GM23338 (cell line): ENCODE results near the gene ZBTB49. TPM values are rescaled to one million over a fixed set of nuclear protein-coding genes. Genes with fewer than 3 reads are reported as not detected.

Source experiments
- ATAC-seq: fragments of 200-7000 bp; cut with Tn5 transposase; 3 replicates; pipeline ENCODE4 v1.9.1; 2020
- DNase-seq: peaks from one replicate; pipeline ENCODE4 v3.0.0-alpha.2; 2015; ENCODE audit warnings: low spot score
- H2AFZ ChIP-seq: fragments of 200-600 bp; sonication (generic); 2 replicates; pipeline ENCODE4 v1.8.0; 2016; ENCODE audit warnings: antibody characterized with exemption, mild to moderate bottlenecking, moderate library complexity
- H3F3A ChIP-seq: fragments of 200-600 bp; sonication (generic); replicated peaks from 2 replicates; pipeline ENCODE4 v1.8.0; 2017; ENCODE audit warnings: antibody characterized with exemption, mixed run types, low read depth
- H3K27ac ChIP-seq: fragments of 200-600 bp; sonication (generic); 2 replicates; pipeline ENCODE4 v1.6.1; 2016; ENCODE audit warnings: low read depth
- H3K27me3 ChIP-seq: fragments of 200-600 bp; sonication (generic); 2 replicates; pipeline ENCODE4 v1.8.0; 2016; ENCODE audit warnings: mild to moderate bottlenecking, mixed run types, moderate library complexity; ENCODE audit not compliant: insufficient read depth
- H3K36me3 ChIP-seq: fragments of 200-600 bp; sonication (generic); 2 replicates; pipeline ENCODE4 v1.8.0; 2016; ENCODE audit warnings: mild to moderate bottlenecking; ENCODE audit not compliant: insufficient read depth
- H3K4me1 ChIP-seq: fragments of 200-600 bp; sonication (generic); 2 replicates; pipeline ENCODE4 v1.8.0; 2016; ENCODE audit warnings: mild to moderate bottlenecking, moderate library complexity; ENCODE audit not compliant: insufficient read depth
- H3K4me2 ChIP-seq: fragments of 200-600 bp; sonication (generic); 2 replicates; pipeline ENCODE4 v1.7.1; 2017; ENCODE audit warnings: mixed run types
- H3K4me3 ChIP-seq: fragments of 200-600 bp; sonication (generic); 2 replicates; pipeline ENCODE4 v1.6.1; 2016; ENCODE audit warnings: mixed run types
- H3K79me2 ChIP-seq: fragments of 200-600 bp; sonication (generic); replicated peaks from 2 replicates; pipeline ENCODE4 v1.8.0; 2017; ENCODE audit warnings: mild to moderate bottlenecking; ENCODE audit not compliant: insufficient read depth
- H3K9me2 ChIP-seq: fragments of 200-600 bp; sonication (generic); 2 replicates; pipeline ENCODE4 v1.8.0; 2017; ENCODE audit not compliant: insufficient read depth
- H4K20me1 ChIP-seq: fragments of 200-600 bp; sonication (generic); replicated peaks from 2 replicates; pipeline ENCODE4 v1.8.0; 2017; ENCODE audit warnings: mild to moderate bottlenecking; ENCODE audit not compliant: insufficient read depth
- H3K27ac Mint-ChIP-seq: 2 replicates; pipeline ENCODE4 v1.8.0; 2020; ENCODE audit warnings: inconsistent platforms, mild to moderate bottlenecking, moderate library complexity, mixed read lengths
- H3K27me3 Mint-ChIP-seq: 3 replicates; pipeline ENCODE4 v1.8.0; 2022; ENCODE audit warnings: low read depth, mild to moderate bottlenecking, moderate library complexity, mixed read lengths, inconsistent platforms; ENCODE audit not compliant: insufficient read depth, poor library complexity
- H3K36me3 Mint-ChIP-seq: 3 replicates; pipeline ENCODE4 v1.8.0; 2021; ENCODE audit warnings: low read depth, mild to moderate bottlenecking, inconsistent platforms, moderate library complexity, mixed read lengths
- H3K4me1 Mint-ChIP-seq: 3 replicates; pipeline ENCODE4 v1.8.0; 2020; ENCODE audit warnings: mild to moderate bottlenecking, inconsistent platforms, mixed read lengths
- H3K4me3 Mint-ChIP-seq: 3 replicates; pipeline ENCODE4 v1.8.0; 2021; ENCODE audit warnings: moderate library complexity, mild to moderate bottlenecking, inconsistent platforms, mixed read lengths
- H3K9me3 Mint-ChIP-seq: 3 replicates; pipeline ENCODE4 v1.8.0; 2020; ENCODE audit warnings: moderate library complexity, mild to moderate bottlenecking, inconsistent platforms, mixed read lengths
- CREB1 ChIP-seq: fragments of 250-450 bp; sonication (Bioruptor Pico); IDR thresholded peaks from 2 replicates; pipeline ENCODE4 v1.5.0; 2020; ENCODE audit warnings: low read depth, mild to moderate bottlenecking, moderate library complexity
- EZH2 ChIP-seq: fragments of 200-600 bp; sonication (generic); IDR thresholded peaks from one replicate; pipeline ENCODE4 v1.8.0; 2017; ENCODE audit warnings: antibody characterized with exemption, mild to moderate bottlenecking, low read depth; ENCODE audit not compliant: unreplicated experiment
- EZH2phosphoT487 ChIP-seq: fragments of 200-600 bp; sonication (generic); IDR thresholded peaks from one replicate; pipeline ENCODE4 v1.8.1; 2018; ENCODE audit warnings: antibody characterized with exemption; ENCODE audit not compliant: unreplicated experiment
- JUNB ChIP-seq: IDR thresholded peaks from one replicate; pipeline ENCODE4 v1.6.1; 2016; ENCODE audit warnings: antibody characterized with exemption; ENCODE audit not compliant: unreplicated experiment
- NANOG ChIP-seq: IDR thresholded peaks from 2 replicates; pipeline ENCODE4 v1.6.1; 2016; ENCODE audit warnings: antibody characterized with exemption, borderline replicate concordance
- POLR2AphosphoS5 ChIP-seq: IDR thresholded peaks from 2 replicates; pipeline ENCODE4 v1.6.1; 2016; ENCODE audit warnings: antibody characterized with exemption, low read depth
- ZNF114 ChIP-seq: fragments of 250-450 bp; sonication (Bioruptor Pico); IDR thresholded peaks from 2 replicates; pipeline ENCODE4 v1.5.0; 2020; ENCODE audit warnings: mild to moderate bottlenecking, moderate library complexity
- ZNF331 ChIP-seq: fragments of 250-450 bp; sonication (Bioruptor Pico); IDR thresholded peaks from 2 replicates; pipeline ENCODE4 v1.5.0; 2020; ENCODE audit warnings: low read depth, mild to moderate bottlenecking, moderate library complexity
- polyA plus RNA-seq: library from polyadenylated mRNA; unstranded; fragments of >200 nt; fragmentation: Nextera tagmentation; extraction: Ambion mirVana; gene quantifications from 2 replicates; pipeline ENCODE4 v1.2.1, GENCODE V29; 2016
- total RNA-seq: library from RNA; depleted of rRNA; stranded (reverse); fragments of >200 nt; shearing (Covaris generic); gene quantifications from 2 replicates; pipeline ENCODE4 v1.2.3, GENCODE V29; 2014
- TF ChIP-seq, protein P1 (sequence below): fragments of 250-450 bp; sonication (Bioruptor Pico); IDR thresholded peaks from 2 replicates; pipeline ENCODE4 v1.5.0; 2020; ENCODE audit warnings: mild to moderate bottlenecking, moderate library complexity
- TF ChIP-seq, protein P2 (sequence below): IDR thresholded peaks from one replicate; pipeline ENCODE4 v1.6.1; 2018; ENCODE audit warnings: antibody characterized with exemption; ENCODE audit not compliant: unreplicated experiment
- TF ChIP-seq, protein P3 (sequence below): IDR thresholded peaks from 2 replicates; pipeline ENCODE4 v1.6.1; 2016; ENCODE audit warnings: antibody characterized with exemption
- TF ChIP-seq, protein P4 (sequence below), 2 experiments: fragments of 200-600 bp in 1 of 2; sonication (generic) in 1 of 2; conservative IDR thresholded peaks; 2 replicates each; pipeline versions ENCODE4 v1.5.1 to v1.6.1; 2016 to 2017; ENCODE audit warnings: antibody characterized with exemption in 2 of 2, low read depth in 2 of 2, mild to moderate bottlenecking in 2 of 2, moderate library complexity in 1 of 2

Gene ZBTB49
- total and polyA plus RNA-seq, 2 experiments from 2014 or later: 4.1 to 6.0 TPM

DNA sequence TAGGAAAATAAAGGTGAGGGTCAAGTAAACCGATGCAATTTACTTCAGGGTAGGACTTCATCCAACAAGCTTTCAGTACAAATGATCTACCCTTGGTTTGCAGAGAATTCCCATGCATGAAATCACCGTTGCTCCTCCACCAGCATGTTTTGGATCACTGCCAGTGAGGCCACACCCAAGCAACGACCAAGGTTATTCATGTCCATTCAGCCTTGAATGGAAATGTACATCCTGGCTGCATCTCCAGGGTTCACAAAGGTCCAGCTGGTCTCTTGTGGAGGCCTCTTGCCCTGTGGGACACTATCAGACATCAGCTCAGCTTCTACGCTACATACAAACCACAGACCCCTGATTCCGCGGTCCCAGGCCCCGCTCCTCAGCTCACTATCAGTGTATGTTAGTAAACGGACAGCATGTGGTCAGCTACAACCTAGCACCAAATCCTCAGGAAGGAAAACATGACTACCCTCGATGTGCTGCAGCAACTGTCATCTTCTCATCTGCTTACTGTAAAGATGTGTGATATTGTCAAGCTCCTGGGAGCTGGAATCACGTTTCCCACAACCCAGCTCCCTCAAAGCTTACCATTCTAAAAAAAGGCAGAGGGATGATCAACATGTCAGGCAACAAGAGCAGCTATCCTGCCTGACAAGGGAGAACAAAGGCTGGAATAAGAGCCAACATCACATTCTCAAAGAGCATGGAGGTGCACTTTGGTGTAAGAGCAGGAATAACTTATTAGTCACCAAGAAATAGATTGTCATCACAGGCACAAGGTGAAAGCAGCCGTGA is 5.0 kb upstream of the ZBTB49 start:
- H3K27ac Mint-ChIP-seq: no peak overlapping the region
- Histone ChIP-seq H3K79me2 (peaks cover 57% of the 10 kb centered on the region), H4K20me1 (peaks cover 32% of the 10 kb centered on the region), H3K27ac (no peak overlapping the region), H3F3A (no peaks in the 10 kb centered on the region), H3K4me2 (no peak overlapping the region), H3K9me2 (no peaks in the 10 kb centered on the region), H2AFZ (no peak overlapping the region), H3K4me1 (peaks cover 10% of the 10 kb centered on the region), H3K4me3 (no peak overlapping the region), H3K36me3 (peaks cover 51% of the 10 kb centered on the region), H3K27me3 (no peaks in the 10 kb centered on the region)
- H3K36me3 Mint-ChIP-seq: peaks cover 62% of the 10 kb centered on the region
- no peak overlapping the region for H3K4me3 Mint-ChIP-seq
- no peaks in the 10 kb centered on the region for H3K9me3 Mint-ChIP-seq
- H3K4me1 Mint-ChIP-seq: peaks cover 12% of the 10 kb centered on the region
- ATAC-seq: no peak
- TF ChIP-seq, protein P1, sequence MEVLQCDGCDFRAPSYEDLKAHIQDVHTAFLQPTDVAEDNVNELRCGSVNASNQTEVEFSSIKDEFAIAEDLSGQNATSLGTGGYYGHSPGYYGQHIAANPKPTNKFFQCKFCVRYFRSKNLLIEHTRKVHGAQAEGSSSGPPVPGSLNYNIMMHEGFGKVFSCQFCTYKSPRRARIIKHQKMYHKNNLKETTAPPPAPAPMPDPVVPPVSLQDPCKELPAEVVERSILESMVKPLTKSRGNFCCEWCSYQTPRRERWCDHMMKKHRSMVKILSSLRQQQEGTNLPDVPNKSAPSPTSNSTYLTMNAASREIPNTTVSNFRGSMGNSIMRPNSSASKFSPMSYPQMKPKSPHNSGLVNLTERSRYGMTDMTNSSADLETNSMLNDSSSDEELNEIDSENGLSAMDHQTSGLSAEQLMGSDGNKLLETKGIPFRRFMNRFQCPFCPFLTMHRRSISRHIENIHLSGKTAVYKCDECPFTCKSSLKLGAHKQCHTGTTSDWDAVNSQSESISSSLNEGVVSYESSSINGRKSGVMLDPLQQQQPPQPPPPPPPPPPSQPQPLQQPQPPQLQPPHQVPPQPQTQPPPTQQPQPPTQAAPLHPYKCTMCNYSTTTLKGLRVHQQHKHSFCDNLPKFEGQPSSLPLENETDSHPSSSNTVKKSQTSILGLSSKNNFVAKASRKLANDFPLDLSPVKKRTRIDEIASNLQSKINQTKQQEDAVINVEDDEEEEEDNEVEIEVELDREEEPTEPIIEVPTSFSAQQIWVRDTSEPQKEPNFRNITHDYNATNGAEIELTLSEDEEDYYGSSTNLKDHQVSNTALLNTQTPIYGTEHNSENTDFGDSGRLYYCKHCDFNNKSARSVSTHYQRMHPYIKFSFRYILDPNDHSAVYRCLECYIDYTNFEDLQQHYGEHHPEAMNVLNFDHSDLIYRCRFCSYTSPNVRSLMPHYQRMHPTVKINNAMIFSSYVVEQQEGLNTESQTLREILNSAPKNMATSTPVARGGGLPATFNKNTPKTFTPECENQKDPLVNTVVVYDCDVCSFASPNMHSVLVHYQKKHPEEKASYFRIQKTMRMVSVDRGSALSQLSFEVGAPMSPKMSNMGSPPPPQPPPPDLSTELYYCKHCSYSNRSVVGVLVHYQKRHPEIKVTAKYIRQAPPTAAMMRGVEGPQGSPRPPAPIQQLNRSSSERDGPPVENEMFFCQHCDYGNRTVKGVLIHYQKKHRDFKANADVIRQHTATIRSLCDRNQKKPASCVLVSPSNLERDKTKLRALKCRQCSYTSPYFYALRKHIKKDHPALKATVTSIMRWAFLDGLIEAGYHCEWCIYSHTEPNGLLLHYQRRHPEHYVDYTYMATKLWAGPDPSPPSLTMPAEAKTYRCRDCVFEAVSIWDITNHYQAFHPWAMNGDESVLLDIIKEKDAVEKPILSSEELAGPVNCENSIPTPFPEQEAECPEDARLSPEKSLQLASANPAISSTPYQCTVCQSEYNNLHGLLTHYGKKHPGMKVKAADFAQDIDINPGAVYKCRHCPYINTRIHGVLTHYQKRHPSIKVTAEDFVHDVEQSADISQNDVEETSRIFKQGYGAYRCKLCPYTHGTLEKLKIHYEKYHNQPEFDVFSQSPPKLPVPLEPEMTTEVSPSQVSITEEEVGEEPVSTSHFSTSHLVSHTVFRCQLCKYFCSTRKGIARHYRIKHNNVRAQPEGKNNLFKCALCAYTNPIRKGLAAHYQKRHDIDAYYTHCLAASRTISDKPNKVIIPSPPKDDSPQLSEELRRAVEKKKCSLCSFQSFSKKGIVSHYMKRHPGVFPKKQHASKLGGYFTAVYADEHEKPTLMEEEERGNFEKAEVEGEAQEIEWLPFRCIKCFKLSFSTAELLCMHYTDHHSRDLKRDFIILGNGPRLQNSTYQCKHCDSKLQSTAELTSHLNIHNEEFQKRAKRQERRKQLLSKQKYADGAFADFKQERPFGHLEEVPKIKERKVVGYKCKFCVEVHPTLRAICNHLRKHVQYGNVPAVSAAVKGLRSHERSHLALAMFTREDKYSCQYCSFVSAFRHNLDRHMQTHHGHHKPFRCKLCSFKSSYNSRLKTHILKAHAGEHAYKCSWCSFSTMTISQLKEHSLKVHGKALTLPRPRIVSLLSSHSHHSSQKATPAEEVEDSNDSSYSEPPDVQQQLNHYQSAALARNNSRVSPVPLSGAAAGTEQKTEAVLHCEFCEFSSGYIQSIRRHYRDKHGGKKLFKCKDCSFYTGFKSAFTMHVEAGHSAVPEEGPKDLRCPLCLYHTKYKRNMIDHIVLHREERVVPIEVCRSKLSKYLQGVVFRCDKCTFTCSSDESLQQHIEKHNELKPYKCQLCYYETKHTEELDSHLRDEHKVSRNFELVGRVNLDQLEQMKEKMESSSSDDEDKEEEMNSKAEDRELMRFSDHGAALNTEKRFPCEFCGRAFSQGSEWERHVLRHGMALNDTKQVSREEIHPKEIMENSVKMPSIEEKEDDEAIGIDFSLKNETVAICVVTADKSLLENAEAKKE: no peak
- TF ChIP-seq, protein P2, sequence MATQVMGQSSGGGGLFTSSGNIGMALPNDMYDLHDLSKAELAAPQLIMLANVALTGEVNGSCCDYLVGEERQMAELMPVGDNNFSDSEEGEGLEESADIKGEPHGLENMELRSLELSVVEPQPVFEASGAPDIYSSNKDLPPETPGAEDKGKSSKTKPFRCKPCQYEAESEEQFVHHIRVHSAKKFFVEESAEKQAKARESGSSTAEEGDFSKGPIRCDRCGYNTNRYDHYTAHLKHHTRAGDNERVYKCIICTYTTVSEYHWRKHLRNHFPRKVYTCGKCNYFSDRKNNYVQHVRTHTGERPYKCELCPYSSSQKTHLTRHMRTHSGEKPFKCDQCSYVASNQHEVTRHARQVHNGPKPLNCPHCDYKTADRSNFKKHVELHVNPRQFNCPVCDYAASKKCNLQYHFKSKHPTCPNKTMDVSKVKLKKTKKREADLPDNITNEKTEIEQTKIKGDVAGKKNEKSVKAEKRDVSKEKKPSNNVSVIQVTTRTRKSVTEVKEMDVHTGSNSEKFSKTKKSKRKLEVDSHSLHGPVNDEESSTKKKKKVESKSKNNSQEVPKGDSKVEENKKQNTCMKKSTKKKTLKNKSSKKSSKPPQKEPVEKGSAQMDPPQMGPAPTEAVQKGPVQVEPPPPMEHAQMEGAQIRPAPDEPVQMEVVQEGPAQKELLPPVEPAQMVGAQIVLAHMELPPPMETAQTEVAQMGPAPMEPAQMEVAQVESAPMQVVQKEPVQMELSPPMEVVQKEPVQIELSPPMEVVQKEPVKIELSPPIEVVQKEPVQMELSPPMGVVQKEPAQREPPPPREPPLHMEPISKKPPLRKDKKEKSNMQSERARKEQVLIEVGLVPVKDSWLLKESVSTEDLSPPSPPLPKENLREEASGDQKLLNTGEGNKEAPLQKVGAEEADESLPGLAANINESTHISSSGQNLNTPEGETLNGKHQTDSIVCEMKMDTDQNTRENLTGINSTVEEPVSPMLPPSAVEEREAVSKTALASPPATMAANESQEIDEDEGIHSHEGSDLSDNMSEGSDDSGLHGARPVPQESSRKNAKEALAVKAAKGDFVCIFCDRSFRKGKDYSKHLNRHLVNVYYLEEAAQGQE: no peak
- TF ChIP-seq JUNB (no peak), CREB1 (CRISPR knock-in tag) (no peak), NANOG (no peak), ZNF114 (CRISPR knock-in tag) (no peak), POLR2AphosphoS5 (no peak), ZNF331 (CRISPR knock-in tag) (no peak), EZH2phosphoT487 (no peak), EZH2 (no peak)
- TF ChIP-seq, protein P3, sequence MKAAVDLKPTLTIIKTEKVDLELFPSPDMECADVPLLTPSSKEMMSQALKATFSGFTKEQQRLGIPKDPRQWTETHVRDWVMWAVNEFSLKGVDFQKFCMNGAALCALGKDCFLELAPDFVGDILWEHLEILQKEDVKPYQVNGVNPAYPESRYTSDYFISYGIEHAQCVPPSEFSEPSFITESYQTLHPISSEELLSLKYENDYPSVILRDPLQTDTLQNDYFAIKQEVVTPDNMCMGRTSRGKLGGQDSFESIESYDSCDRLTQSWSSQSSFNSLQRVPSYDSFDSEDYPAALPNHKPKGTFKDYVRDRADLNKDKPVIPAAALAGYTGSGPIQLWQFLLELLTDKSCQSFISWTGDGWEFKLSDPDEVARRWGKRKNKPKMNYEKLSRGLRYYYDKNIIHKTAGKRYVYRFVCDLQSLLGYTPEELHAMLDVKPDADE: no peak
- TF ChIP-seq, protein P4, sequence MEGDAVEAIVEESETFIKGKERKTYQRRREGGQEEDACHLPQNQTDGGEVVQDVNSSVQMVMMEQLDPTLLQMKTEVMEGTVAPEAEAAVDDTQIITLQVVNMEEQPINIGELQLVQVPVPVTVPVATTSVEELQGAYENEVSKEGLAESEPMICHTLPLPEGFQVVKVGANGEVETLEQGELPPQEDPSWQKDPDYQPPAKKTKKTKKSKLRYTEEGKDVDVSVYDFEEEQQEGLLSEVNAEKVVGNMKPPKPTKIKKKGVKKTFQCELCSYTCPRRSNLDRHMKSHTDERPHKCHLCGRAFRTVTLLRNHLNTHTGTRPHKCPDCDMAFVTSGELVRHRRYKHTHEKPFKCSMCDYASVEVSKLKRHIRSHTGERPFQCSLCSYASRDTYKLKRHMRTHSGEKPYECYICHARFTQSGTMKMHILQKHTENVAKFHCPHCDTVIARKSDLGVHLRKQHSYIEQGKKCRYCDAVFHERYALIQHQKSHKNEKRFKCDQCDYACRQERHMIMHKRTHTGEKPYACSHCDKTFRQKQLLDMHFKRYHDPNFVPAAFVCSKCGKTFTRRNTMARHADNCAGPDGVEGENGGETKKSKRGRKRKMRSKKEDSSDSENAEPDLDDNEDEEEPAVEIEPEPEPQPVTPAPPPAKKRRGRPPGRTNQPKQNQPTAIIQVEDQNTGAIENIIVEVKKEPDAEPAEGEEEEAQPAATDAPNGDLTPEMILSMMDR (conservative IDR thresholded peaks at IDR 0.05; ENCODE audit: low read depth in 2 of 2): no peak
- no peaks in the 10 kb centered on the region for H3K27me3 Mint-ChIP-seq
- no peak for DNase-seq
